T-helper 17 cell (primary cell): ENCODE results near the gene SPOCK2. TPM values are rescaled to one million over a fixed set of nuclear protein-coding genes. Genes with fewer than 3 reads are reported as not detected.
"Not testable (repeated sequence)": the region's sequence is repeated elsewhere in the genome, so short reads cannot be mapped to it uniquely, and the experiment has no call there.

Source experiments
- ATAC-seq: fragments of 150-1000 bp; cut with Tn5 transposase; 2 replicates; pipeline ENCODE4 v1.10.0; 2021; ENCODE audit warnings: mild to moderate bottlenecking, moderate library complexity
- DNase-seq, 3 donors: peaks; one replicate each; pipeline versions ENCODE4 v3.0.0 to v3.0.0-alpha.2; 2020 to 2021
- H3K9me3 ChIP-seq: one replicate; pipeline ENCODE4 v1.7.0; 2013; ENCODE audit warnings: low read length, mild to moderate bottlenecking; ENCODE audit not compliant: control insufficient read depth, poor library complexity, severe bottlenecking
- H3K27ac Mint-ChIP-seq: one replicate; pipeline ENCODE4 v1.8.0; 2022; ENCODE audit warnings: mild to moderate bottlenecking, moderate library complexity, mixed read lengths
- H3K27me3 Mint-ChIP-seq: one replicate; pipeline ENCODE4 v1.8.0; 2022; ENCODE audit warnings: mixed read lengths
- H3K36me3 Mint-ChIP-seq: one replicate; pipeline ENCODE4 v1.8.0; 2022; ENCODE audit warnings: low read depth, mixed read lengths
- H3K4me1 Mint-ChIP-seq: one replicate; pipeline ENCODE4 v1.8.0; 2022; ENCODE audit warnings: mild to moderate bottlenecking, mixed read lengths
- H3K4me3 Mint-ChIP-seq: one replicate; pipeline ENCODE4 v1.8.0; 2022; ENCODE audit warnings: mild to moderate bottlenecking, moderate library complexity, mixed read lengths
- total RNA-seq, 4 donors: library from RNA in 2 of 4; stranded (reverse) in 2 of 4; gene quantifications; one replicate each; pipeline ENCODE4 v1.2.3 and lab custom pipeline; 2022 to 2026

The SPOCK2 gene
- total RNA-seq, 2 donors from 2014 or later: 603 to 772 TPM

- Mint-ChIP-seq H3K27ac (no peak overlapping the region), H3K4me3 (no peak overlapping the region), H3K36me3 (no peaks in the 10 kb centered on the region), H3K4me1 (peaks cover 12% of the 10 kb centered on the region), H3K27me3 (no peaks in the 10 kb centered on the region)
- no peaks in the 10 kb centered on the region for H3K9me3 ChIP-seq
- no peak for DNase-seq
- ATAC-seq: no peak
These were observed 45.1 kb downstream of the SPOCK2 start for GRCh38 chr10:72043016-72043834.

- DNase-seq (no peak), ATAC-seq (no peak)
- H3K9me3 ChIP-seq: no peaks in the 10 kb centered on the region
- Mint-ChIP-seq H3K4me3 (no peak overlapping the region), H3K4me1 (peaks cover 11% of the 10 kb centered on the region), H3K27ac (no peak overlapping the region), H3K36me3 (no peaks in the 10 kb centered on the region), H3K27me3 (no peaks in the 10 kb centered on the region)
These were observed 46.9 kb downstream of the SPOCK2 start for GRCh38 chr10:72041491-72041890.

GRCh38 chr10:72039377-72039776, 49.0 kb downstream of the SPOCK2 start:
- ATAC-seq (no peak), DNase-seq (no peak)
- Mint-ChIP-seq H3K27me3 (peaks cover 2% of the 10 kb centered on the region), H3K27ac (no peak overlapping the region), H3K4me1 (peaks cover 9% of the 10 kb centered on the region), H3K4me3 (no peak overlapping the region), H3K36me3 (no peaks in the 10 kb centered on the region)
- H3K9me3 ChIP-seq: no peaks in the 10 kb centered on the region

- DNase-seq: no peak
- H3K27me3 Mint-ChIP-seq: peaks cover 9% of the 10 kb centered on the region
- no peak overlapping the region for H3K27ac Mint-ChIP-seq
- H3K9me3 ChIP-seq: no peaks in the 10 kb centered on the region
- no peak for ATAC-seq
- no peak overlapping the region for H3K4me3 Mint-ChIP-seq
- peaks cover 8% of the 10 kb centered on the region for H3K4me1 Mint-ChIP-seq
- H3K36me3 Mint-ChIP-seq: no peaks in the 10 kb centered on the region
These were observed 49.8 kb downstream of the SPOCK2 start for GRCh38 chr10:72038458-72039001.

GRCh38 chr10:72037811-72038210, 50.5 kb downstream of the SPOCK2 start:
- ATAC-seq (no peak), DNase-seq (no peak)
- H3K27ac Mint-ChIP-seq: no peak overlapping the region
- no peaks in the 10 kb centered on the region for H3K9me3 ChIP-seq
- no peaks in the 10 kb centered on the region for H3K36me3 Mint-ChIP-seq
- no peak overlapping the region for H3K4me3 Mint-ChIP-seq
- H3K27me3 Mint-ChIP-seq: peaks cover 9% of the 10 kb centered on the region
- H3K4me1 Mint-ChIP-seq: peaks cover 5% of the 10 kb centered on the region

- H3K4me1 Mint-ChIP-seq: peaks cover 5% of the 10 kb centered on the region
- no peak overlapping the region for H3K4me3 Mint-ChIP-seq
- peaks cover 11% of the 10 kb centered on the region for H3K27me3 Mint-ChIP-seq
- DNase-seq (no peak), ATAC-seq (no peak)
- no peak overlapping the region for H3K27ac Mint-ChIP-seq
- no peaks in the 10 kb centered on the region for H3K36me3 Mint-ChIP-seq
- no peaks in the 10 kb centered on the region for H3K9me3 ChIP-seq
These were observed 51.1 kb downstream of the SPOCK2 start for GRCh38 chr10:72037266-72037665.

- no peaks in the 10 kb centered on the region for H3K36me3 Mint-ChIP-seq
- no peak for ATAC-seq
- H3K9me3 ChIP-seq: no peaks in the 10 kb centered on the region
These were observed 53.0 kb downstream of the SPOCK2 start for GRCh38 chr10:72035252-72035887.

GRCh38 chr10:72034761-72035160, 53.6 kb downstream of the SPOCK2 start:
- H3K27me3 Mint-ChIP-seq: peaks cover 32% of the 10 kb centered on the region
- no peak overlapping the region for H3K27ac Mint-ChIP-seq
- no peaks in the 10 kb centered on the region for H3K9me3 ChIP-seq
- H3K36me3 Mint-ChIP-seq: no peaks in the 10 kb centered on the region
- DNase-seq (no peak), ATAC-seq (no peak)
- peaks cover 2% of the 10 kb centered on the region for H3K4me1 Mint-ChIP-seq
- no peak overlapping the region for H3K4me3 Mint-ChIP-seq

More at GRCh38 chr10:72035252-72035887, 53.0 kb downstream of the SPOCK2 start:
- peaks cover 2% of the 10 kb centered on the region for H3K4me1 Mint-ChIP-seq
- H3K27me3 Mint-ChIP-seq: peaks cover 26% of the 10 kb centered on the region
- no peak for DNase-seq
- H3K4me3 Mint-ChIP-seq: no peak overlapping the region
- no peak overlapping the region for H3K27ac Mint-ChIP-seq

GRCh38 chr10:72034040-72034499, 54.3 kb downstream of the SPOCK2 start:
- H3K9me3 ChIP-seq: no peaks in the 10 kb centered on the region
- DNase-seq: no peak
- ATAC-seq: no peak
- Mint-ChIP-seq H3K4me3 (no peak overlapping the region), H3K27ac (no peak overlapping the region), H3K27me3 (peaks cover 32% of the 10 kb centered on the region), H3K4me1 (peaks cover 2% of the 10 kb centered on the region), H3K36me3 (no peaks in the 10 kb centered on the region)

- H3K9me3 ChIP-seq: not testable (repeated sequence)
- peaks cover 37% of the 10 kb centered on the region for H3K27me3 Mint-ChIP-seq
These were observed 55.8 kb downstream of the SPOCK2 start for GRCh38 chr10:72032409-72033162.

GRCh38 chr10:72031706-72032105, 56.6 kb downstream of the SPOCK2 start:
- Mint-ChIP-seq H3K4me1 (peaks cover 2% of the 10 kb centered on the region), H3K27ac (no peak overlapping the region), H3K36me3 (no peaks in the 10 kb centered on the region), H3K27me3 (peaks cover 44% of the 10 kb centered on the region), H3K4me3 (no peak overlapping the region)
- no peak for ATAC-seq
- H3K9me3 ChIP-seq: no peaks in the 10 kb centered on the region
- DNase-seq: no peak

More at GRCh38 chr10:72032409-72033162, 55.8 kb downstream of the SPOCK2 start:
- H3K36me3 Mint-ChIP-seq, H3K4me3 Mint-ChIP-seq, DNase-seq, H3K4me1 Mint-ChIP-seq, ATAC-seq, H3K27ac Mint-ChIP-seq: not testable (repeated sequence)

GRCh38 chr10:72030762-72031543, 57.4 kb downstream of the SPOCK2 start:
- Mint-ChIP-seq H3K4me1 (peaks cover 4% of the 10 kb centered on the region), H3K27me3 (peaks cover 50% of the 10 kb centered on the region), H3K27ac (no peak overlapping the region), H3K36me3 (no peaks in the 10 kb centered on the region), H3K4me3 (no peak overlapping the region)
- ATAC-seq: no peak
- DNase-seq: no peak
- H3K9me3 ChIP-seq: no peaks in the 10 kb centered on the region
